ENCODE data around the gene MRPL42. TPM values are rescaled to one million over a fixed set of nuclear protein-coding genes. Genes with fewer than 3 reads are reported as not detected.
A peak's percentile ranks its signal among the peaks of the same experiment; 100 is the strongest.

Gene MRPL42
- polyA plus RNA-seq, 1 of the 3 experiments (the other 2 are of a cell fraction): 39.5 TPM

GRCh38 chr12:93441617-93442410 lies 25.5 kb upstream of the MRPL42 start, which contains the start of gene UBE2N:
TSS of gene UBE2N (minus strand) at chr12:93441947. CDS start at chr12:93441884, 63 bp downstream.
- H3K36me3 ChIP-seq (replicated peaks in 1 of 2; ENCODE audit: control insufficient read depth in 1 of 2, insufficient read depth in 2 of 2, low read length in 1 of 2): no peaks in the 10 kb centered on the region
- peaks cover 49% of the 10 kb centered on the region for H3K79me2 ChIP-seq (ENCODE audit: insufficient read depth)
- H3K4me3 ChIP-seq (ENCODE audit: low read depth in 2 of 2, low read length in 1 of 2): peak within 1 kb of the TSS; percentile 83 to 91
- 1% methylated on average over 32 of the region's 105 CpGs for WGBS (ENCODE audit: low lambda C conversion rate)
- peaks cover 4% of the 10 kb centered on the region for H3F3A ChIP-seq (replicated peaks; ENCODE audit: insufficient read depth)
- peak within 1 kb of the TSS; percentile 88 for H2AFZ ChIP-seq (ENCODE audit: low read depth)
- peaks cover 10 to 14% of the 10 kb centered on the region in 2 experiments; a peak in 3 of 4 replicates for H3K4me1 ChIP-seq (ENCODE audit: control insufficient read depth in 1 of 2, insufficient read depth in 2 of 2, low read depth in 1 of 2, low read length in 1 of 2)
- H3K9ac ChIP-seq: peak within 1 kb of the TSS; percentile 98
- ChIA-PET CTCF (interaction anchor here (1.1 to 2.4 kb wide), 4 partner anchors 19 to 661 kb away, joined by 3 to 10 read pairs (median 5); no protein-coding TSS in a partner anchor), POLR2A (interaction anchor here (1.2 kb wide), 1 partner anchor 20 kb away, joined by 3 read pairs; no protein-coding TSS in a partner anchor)
- no peaks in the 10 kb centered on the region for H3K9me2 ChIP-seq
- no peaks in the 10 kb centered on the region for H3K27me3 ChIP-seq (ENCODE audit: insufficient read depth)
- H4K20me1 ChIP-seq (ENCODE audit: insufficient read depth): peaks cover 42% of the 10 kb centered on the region
- peak within 1 kb of the TSS; percentile 84 to 95 for H3K27ac ChIP-seq (ENCODE audit: low read depth in 2 of 2, low read length in 1 of 2)
- H3K9me3 ChIP-seq: no peaks in the 10 kb centered on the region
- H3K4me2 ChIP-seq: peak within 1 kb of the TSS; percentile 90
- DNase-seq: peak; percentile 98
- TF ChIP-seq RXRA (IDR thresholded peaks at IDR 0.05; ENCODE audit: borderline replicate concordance, low read depth) (no peak), EP300 (IDR thresholded peaks at IDR 0.05; ENCODE audit: borderline replicate concordance in 1 of 2, low read depth in 1 of 2, low read length in 1 of 2) (no peak; a peak in 2 of 4 replicates), ZBTB33 (IDR thresholded peaks at IDR 0.05; ENCODE audit: borderline replicate concordance, low read depth) (peak; percentile 94), SMC3 (IDR thresholded peaks at IDR 0.05; ENCODE audit: low read depth, low read length) (no peak), MXI1 (IDR thresholded peaks at IDR 0.05; ENCODE audit: low read depth, low read length) (peak; percentile 58), NFIC (IDR thresholded peaks at IDR 0.05; ENCODE audit: borderline replicate concordance) (no peak), NRF1 (IDR thresholded peaks at IDR 0.05; ENCODE audit: low read depth, low read length) (peak; percentile 76), SIN3A (IDR thresholded peaks at IDR 0.05; ENCODE audit: borderline replicate concordance, low read depth, low read length) (0 out of 2 replicates have a peak, but pooled peaks have one; percentile 20), FOSL2 (IDR thresholded peaks at IDR 0.05; ENCODE audit: borderline replicate concordance, low read depth) (no peak), RFX5 (IDR thresholded peaks at IDR 0.05; ENCODE audit: low read length) (peak; percentile 88), FOXM1 (IDR thresholded peaks at IDR 0.05; ENCODE audit: low read depth) (no peak), REST (IDR thresholded peaks at IDR 0.05; ENCODE audit: low read depth, low read length) (peak; percentile 28; the same call in 1 of the 2 replicates), CTCF (IDR thresholded peaks at IDR 0.05) (no peak), YY1 (IDR thresholded peaks at IDR 0.05; ENCODE audit: low read depth) (peak; percentile 86), EZH2phosphoT487 (IDR thresholded peaks at IDR 0.05; ENCODE audit: borderline replicate concordance, low read depth) (no peak), TAF1 (IDR thresholded peaks at IDR 0.05; ENCODE audit: borderline replicate concordance, low read depth, low read length) (peak; percentile 73), USF1 (IDR thresholded peaks at IDR 0.05; ENCODE audit: borderline replicate concordance, low read depth) (no peak; the same call in 1 of the 2 replicates), CHD2 (IDR thresholded peaks at IDR 0.05; ENCODE audit: low read length, partially characterized antibody) (peak; percentile 97), IRF3 (IDR thresholded peaks at IDR 0.05; ENCODE audit: low read depth, low read length) (no peak), RAD21 (IDR thresholded peaks at IDR 0.05; ENCODE audit: low read length) (no peak)

All from SK-N-SH (cell line).